Measurements from ENCODE around the gene PRPS1.

DNA sequence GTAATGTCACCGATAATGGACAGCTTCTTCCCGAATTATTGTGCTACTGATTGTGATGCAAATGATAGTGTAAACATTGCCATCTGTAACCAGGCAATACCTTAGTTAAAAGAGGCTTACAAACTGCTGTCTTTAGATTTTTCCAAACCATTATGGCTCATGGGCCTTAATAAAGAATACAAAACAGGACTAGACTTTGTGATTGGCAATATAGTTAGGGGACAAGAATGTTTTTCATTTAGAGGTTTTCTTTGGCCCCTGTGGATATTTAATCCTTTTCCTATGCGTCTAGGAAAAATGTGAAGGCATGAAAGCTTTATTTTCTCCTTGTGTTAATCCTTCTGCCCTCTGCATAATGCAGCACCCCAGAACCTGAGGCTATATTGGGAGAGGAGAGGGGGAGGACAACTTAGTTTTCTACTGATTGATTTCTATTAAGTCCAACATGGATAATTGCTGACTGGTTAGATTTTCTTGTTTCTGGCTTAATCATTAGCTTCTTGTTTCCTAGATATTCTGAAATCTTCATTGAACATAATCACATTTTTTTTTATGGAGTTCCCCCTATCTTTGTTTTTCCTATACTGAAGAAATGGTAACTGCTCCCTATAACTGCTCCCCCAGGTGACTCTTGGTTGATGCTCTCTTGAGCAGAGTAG is 1.9 kb downstream of the PRPS1 start:
- TF ChIP-seq, protein P1, sequence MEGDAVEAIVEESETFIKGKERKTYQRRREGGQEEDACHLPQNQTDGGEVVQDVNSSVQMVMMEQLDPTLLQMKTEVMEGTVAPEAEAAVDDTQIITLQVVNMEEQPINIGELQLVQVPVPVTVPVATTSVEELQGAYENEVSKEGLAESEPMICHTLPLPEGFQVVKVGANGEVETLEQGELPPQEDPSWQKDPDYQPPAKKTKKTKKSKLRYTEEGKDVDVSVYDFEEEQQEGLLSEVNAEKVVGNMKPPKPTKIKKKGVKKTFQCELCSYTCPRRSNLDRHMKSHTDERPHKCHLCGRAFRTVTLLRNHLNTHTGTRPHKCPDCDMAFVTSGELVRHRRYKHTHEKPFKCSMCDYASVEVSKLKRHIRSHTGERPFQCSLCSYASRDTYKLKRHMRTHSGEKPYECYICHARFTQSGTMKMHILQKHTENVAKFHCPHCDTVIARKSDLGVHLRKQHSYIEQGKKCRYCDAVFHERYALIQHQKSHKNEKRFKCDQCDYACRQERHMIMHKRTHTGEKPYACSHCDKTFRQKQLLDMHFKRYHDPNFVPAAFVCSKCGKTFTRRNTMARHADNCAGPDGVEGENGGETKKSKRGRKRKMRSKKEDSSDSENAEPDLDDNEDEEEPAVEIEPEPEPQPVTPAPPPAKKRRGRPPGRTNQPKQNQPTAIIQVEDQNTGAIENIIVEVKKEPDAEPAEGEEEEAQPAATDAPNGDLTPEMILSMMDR (IDR thresholded peaks at IDR 0.05) = no peak
- TF ChIP-seq POLR2AphosphoS5 (IDR thresholded peaks at IDR 0.05) = no peak
- no peak for TF ChIP-seq POLR2A (IDR thresholded peaks at IDR 0.05)
- no peak for TF ChIP-seq EP300 (IDR thresholded peaks at IDR 0.05)

Data from suprapubic skin (tissue), 4 donors.